Esophagus squamous epithelium (tissue), 4 donors: ENCODE data around the gene CST8.

Source experiments
- POLR2A ChIP-seq, 4 donors: fragments of 450-650 bp; IDR thresholded peaks; one replicate each; pipeline ENCODE4 v1.6.1; 2017; ENCODE audit warnings: antibody characterized with exemption in 4 of 4, mild to moderate bottlenecking in 4 of 4, moderate library complexity in 3 of 4
- TF ChIP-seq, protein P1 (sequence below), 6 experiments: fragments of 450-650 bp in 4 of 6; fragments of 200-600 bp in 2 of 6; sonication (generic) in 2 of 6; IDR thresholded peaks; one replicate each; pipeline ENCODE4 v1.5.1; 2016 to 2019; ENCODE audit warnings: antibody characterized with exemption in 6 of 6, mild to moderate bottlenecking in 4 of 6, moderate library complexity in 4 of 6

DNA sequence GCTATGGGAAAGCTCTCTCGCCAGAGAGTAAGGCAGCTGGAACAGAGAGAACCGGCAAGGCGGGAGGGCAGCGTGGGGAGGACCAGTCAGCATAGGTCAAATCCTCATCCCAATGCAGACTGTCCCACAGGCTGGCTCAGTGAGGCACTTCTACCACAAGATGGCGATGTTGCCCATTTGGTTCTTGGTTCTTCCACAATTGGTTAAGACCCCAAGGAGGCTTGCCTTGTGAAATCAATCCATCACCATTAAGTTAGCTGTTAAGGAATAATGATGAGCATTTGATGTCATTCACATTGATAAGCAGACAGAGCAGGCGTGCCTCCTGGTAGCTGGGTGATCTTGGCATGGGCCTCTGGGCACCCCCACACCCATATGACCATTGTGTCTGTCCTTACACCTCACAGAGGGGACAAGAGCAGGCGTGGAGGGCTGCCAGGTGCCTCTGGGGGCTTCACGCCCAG lies 49.0 kb upstream of the CST8 start:
- no peak for TF ChIP-seq POLR2A (IDR thresholded peaks at IDR 0.05)
- TF ChIP-seq, protein P1, sequence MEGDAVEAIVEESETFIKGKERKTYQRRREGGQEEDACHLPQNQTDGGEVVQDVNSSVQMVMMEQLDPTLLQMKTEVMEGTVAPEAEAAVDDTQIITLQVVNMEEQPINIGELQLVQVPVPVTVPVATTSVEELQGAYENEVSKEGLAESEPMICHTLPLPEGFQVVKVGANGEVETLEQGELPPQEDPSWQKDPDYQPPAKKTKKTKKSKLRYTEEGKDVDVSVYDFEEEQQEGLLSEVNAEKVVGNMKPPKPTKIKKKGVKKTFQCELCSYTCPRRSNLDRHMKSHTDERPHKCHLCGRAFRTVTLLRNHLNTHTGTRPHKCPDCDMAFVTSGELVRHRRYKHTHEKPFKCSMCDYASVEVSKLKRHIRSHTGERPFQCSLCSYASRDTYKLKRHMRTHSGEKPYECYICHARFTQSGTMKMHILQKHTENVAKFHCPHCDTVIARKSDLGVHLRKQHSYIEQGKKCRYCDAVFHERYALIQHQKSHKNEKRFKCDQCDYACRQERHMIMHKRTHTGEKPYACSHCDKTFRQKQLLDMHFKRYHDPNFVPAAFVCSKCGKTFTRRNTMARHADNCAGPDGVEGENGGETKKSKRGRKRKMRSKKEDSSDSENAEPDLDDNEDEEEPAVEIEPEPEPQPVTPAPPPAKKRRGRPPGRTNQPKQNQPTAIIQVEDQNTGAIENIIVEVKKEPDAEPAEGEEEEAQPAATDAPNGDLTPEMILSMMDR (IDR thresholded peaks at IDR 0.05), result peak; percentile 31 to 86 (median 77)
